Mesendoderm (in vitro differentiated cells): ENCODE results near the gene ARL15.

Experiments used
- DNase-seq: peaks from one replicate; pipeline ENCODE4 v3.0.0; 2013
- H2AK5ac ChIP-seq: 2 replicates; pipeline ENCODE4 v1.6.1; 2013; ENCODE audit warnings: low read length, inconsistent platforms
- H2BK120ac ChIP-seq: 2 replicates; pipeline ENCODE4 v1.6.1; 2013; ENCODE audit warnings: low read depth, mild to moderate bottlenecking, low read length, moderate library complexity, mixed read lengths
- H2BK15ac ChIP-seq: replicated peaks from 2 replicates; pipeline ENCODE4 v1.6.1; 2013; ENCODE audit warnings: low read depth, mild to moderate bottlenecking, moderate library complexity
- H2BK5ac ChIP-seq: 2 replicates; pipeline ENCODE4 v1.6.1; 2013; ENCODE audit warnings: low read length, inconsistent platforms
- H3K18ac ChIP-seq: 2 replicates; pipeline ENCODE4 v1.6.1; 2013; ENCODE audit warnings: mild to moderate bottlenecking, low read length, mixed read lengths
- H3K23ac ChIP-seq: one replicate; pipeline ENCODE4 v1.6.1; 2013; ENCODE audit warnings: low read length
- H3K27ac ChIP-seq: 2 replicates; pipeline ENCODE4 v1.5.1; 2013; ENCODE audit warnings: low read depth, mild to moderate bottlenecking, inconsistent platforms, low read length, moderate library complexity
- H3K27me3 ChIP-seq: 2 replicates; pipeline ENCODE4 v1.6.1; 2013; ENCODE audit warnings: low read length, control low read depth, mild to moderate bottlenecking, inconsistent platforms; ENCODE audit not compliant: insufficient read depth, poor library complexity
- H3K36me3 ChIP-seq: 2 replicates; pipeline ENCODE4 v1.6.1; 2013; ENCODE audit warnings: low read length, inconsistent platforms; ENCODE audit not compliant: control insufficient read depth, insufficient read depth
- H3K4ac ChIP-seq: one replicate; pipeline ENCODE4 v1.6.1; 2013; ENCODE audit warnings: low read depth, mild to moderate bottlenecking, low read length, moderate library complexity
- H3K4me1 ChIP-seq: 2 replicates; pipeline ENCODE4 v1.6.1; 2013; ENCODE audit warnings: low read depth, low read length, inconsistent platforms; ENCODE audit not compliant: control insufficient read depth
- H3K4me2 ChIP-seq: 2 replicates; pipeline ENCODE4 v1.6.1; 2013; ENCODE audit warnings: low read length
- H3K4me3 ChIP-seq: 2 replicates; pipeline ENCODE4 v1.5.1; 2013; ENCODE audit warnings: mild to moderate bottlenecking, low read length
- H3K56ac ChIP-seq: one replicate; pipeline ENCODE4 v1.6.1; 2013; ENCODE audit warnings: low read length
- H3K79me1 ChIP-seq: 2 replicates; pipeline ENCODE4 v1.6.1; 2013; ENCODE audit warnings: low read length, inconsistent platforms
- H3K79me2 ChIP-seq: 2 replicates; pipeline ENCODE4 v1.6.1; 2013; ENCODE audit warnings: mild to moderate bottlenecking, low read length; ENCODE audit not compliant: control insufficient read depth, insufficient read depth
- H3K9ac ChIP-seq: 2 replicates; pipeline ENCODE4 v1.6.1; 2013; ENCODE audit warnings: low read length, inconsistent platforms
- H4K5ac ChIP-seq: one replicate; pipeline ENCODE4 v1.6.1; 2013; ENCODE audit warnings: low read length
- H4K8ac ChIP-seq: one replicate; pipeline ENCODE4 v1.6.1; 2013; ENCODE audit warnings: low read depth, mild to moderate bottlenecking, control low read depth, low read length, moderate library complexity
- WGBS: extraction: QIAGEN DNeasy Blood & Tissue Kit; methylation state at CpG from one replicate; pipeline ENCODE4 v1.1.7; 2013; ENCODE audit warnings: low lambda C conversion rate, missing lambda C conversion rate; ENCODE audit not compliant: insufficient coverage; ENCODE audit errors: extremely low coverage; 5-methylcytosine and 5-hydroxymethylcytosine counted together

The ARL15 gene

GRCh38 chr5:54171645-54172384 lies 138.6 kb downstream of the ARL15 start:
- Histone ChIP-seq H3K56ac (no peak overlapping the region), H2BK120ac (no peak overlapping the region), H3K4me2 (no peak overlapping the region), H3K79me1 (no peaks in the 10 kb centered on the region), H3K9ac (no peak overlapping the region), H4K5ac (no peak overlapping the region), H3K27ac (no peak overlapping the region), H3K23ac (no peak overlapping the region), H3K4me3 (no peak overlapping the region), H3K36me3 (no peaks in the 10 kb centered on the region), H3K27me3 (no peaks in the 10 kb centered on the region), H3K4me1 (no peaks in the 10 kb centered on the region), H4K8ac (no peak overlapping the region), H2BK15ac (no peak overlapping the region), H3K4ac (no peak overlapping the region), H3K79me2 (no peaks in the 10 kb centered on the region), H2BK5ac (no peak overlapping the region), H3K18ac (no peak overlapping the region), H2AK5ac (no peak overlapping the region)
- no CpG with 5 or more reads among the region's 6 CpGs for WGBS
- DNase-seq: no peak

DNA sequence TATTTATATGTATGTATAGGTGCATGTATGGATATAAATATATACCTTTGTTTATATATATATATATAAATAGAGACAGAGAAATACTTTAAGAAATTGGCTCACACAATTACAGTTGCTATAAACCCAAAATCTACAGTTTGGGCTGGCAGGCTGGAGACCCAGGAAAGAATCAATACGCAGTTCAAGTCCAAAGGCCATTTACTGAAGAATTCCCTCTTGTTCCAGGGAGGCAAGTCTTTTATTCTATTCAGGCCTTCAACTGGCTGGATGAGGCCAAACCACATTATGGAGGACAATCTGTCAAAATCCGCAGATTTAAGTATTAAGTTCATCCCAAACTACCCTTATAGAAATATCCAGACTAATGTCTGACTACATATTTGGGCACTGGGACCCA lies 144.7 kb downstream of the ARL15 start:
- Histone ChIP-seq H2BK15ac (no peak overlapping the region), H2BK120ac (no peak overlapping the region), H3K4me2 (no peak overlapping the region), H3K36me3 (no peaks in the 10 kb centered on the region), H3K23ac (no peak overlapping the region), H3K18ac (no peak overlapping the region), H3K79me1 (no peaks in the 10 kb centered on the region), H3K4ac (no peak overlapping the region), H3K79me2 (no peaks in the 10 kb centered on the region), H3K27me3 (no peaks in the 10 kb centered on the region), H3K9ac (no peak overlapping the region), H3K27ac (no peak overlapping the region), H3K4me1 (no peaks in the 10 kb centered on the region), H3K4me3 (no peak overlapping the region), H4K8ac (no peak overlapping the region), H3K56ac (no peak overlapping the region), H2AK5ac (no peak overlapping the region), H4K5ac (no peak overlapping the region), H2BK5ac (no peak overlapping the region)
- no peak for DNase-seq
- no CpG with 5 or more reads among the region's 2 CpGs for WGBS

DNA sequence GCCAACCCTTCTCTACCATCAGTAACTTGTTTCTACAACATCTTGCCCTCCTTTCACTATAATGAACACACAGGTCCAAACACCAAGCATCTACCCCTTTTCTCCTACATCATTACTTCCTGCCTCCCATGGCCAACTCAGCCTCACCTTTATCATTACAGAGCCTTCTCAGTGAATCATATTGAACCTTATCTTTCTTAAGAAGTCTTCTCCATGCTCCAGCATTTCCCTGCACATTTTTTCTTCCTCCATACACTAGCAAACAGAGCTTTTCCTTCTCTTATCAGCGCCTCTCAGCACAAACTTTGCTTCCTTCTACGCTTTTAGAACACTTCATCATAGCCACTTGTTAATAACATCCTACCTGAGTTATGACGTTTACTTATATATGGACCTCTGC lies 148.2 kb downstream of the ARL15 start:
- DNase-seq: no peak
- no peak overlapping the region for H3K23ac ChIP-seq
- no peaks in the 10 kb centered on the region for H3K36me3 ChIP-seq
- no peak overlapping the region for H3K9ac ChIP-seq
- no peaks in the 10 kb centered on the region for H3K4me1 ChIP-seq
- H3K4me3 ChIP-seq: no peak overlapping the region
- no peaks in the 10 kb centered on the region for H3K27me3 ChIP-seq
- no peak overlapping the region for H3K18ac ChIP-seq
- no peaks in the 10 kb centered on the region for H3K79me1 ChIP-seq
- no peak overlapping the region for H3K27ac ChIP-seq
- no peak overlapping the region for H2BK15ac ChIP-seq
- H4K5ac ChIP-seq: no peak overlapping the region
- no peak overlapping the region for H3K56ac ChIP-seq
- H3K79me2 ChIP-seq: no peaks in the 10 kb centered on the region
- WGBS: no CpG with 5 or more reads among the region's 3 CpGs
- no peak overlapping the region for H2BK5ac ChIP-seq
- no peak overlapping the region for H3K4me2 ChIP-seq
- no peak overlapping the region for H2BK120ac ChIP-seq
- no peak overlapping the region for H3K4ac ChIP-seq
- no peak overlapping the region for H4K8ac ChIP-seq
- H2AK5ac ChIP-seq: no peak overlapping the region

GRCh38 chr5:54160329-54160728 lies 150.0 kb downstream of the ARL15 start:
- H3K23ac ChIP-seq: no peak overlapping the region
- no peak overlapping the region for H4K8ac ChIP-seq
- no peak overlapping the region for H3K27ac ChIP-seq
- no peak overlapping the region for H4K5ac ChIP-seq
- no peak overlapping the region for H3K18ac ChIP-seq
- no peaks in the 10 kb centered on the region for H3K36me3 ChIP-seq
- no peaks in the 10 kb centered on the region for H3K79me2 ChIP-seq
- no peak overlapping the region for H2BK120ac ChIP-seq
- no peaks in the 10 kb centered on the region for H3K79me1 ChIP-seq
- H3K56ac ChIP-seq: no peak overlapping the region
- H3K4me3 ChIP-seq: no peak overlapping the region
- no peak overlapping the region for H2BK5ac ChIP-seq
- DNase-seq: no peak
- H2BK15ac ChIP-seq: no peak overlapping the region
- no peak overlapping the region for H3K9ac ChIP-seq
- H3K4me2 ChIP-seq: no peak overlapping the region
- no peaks in the 10 kb centered on the region for H3K4me1 ChIP-seq
- H2AK5ac ChIP-seq: no peak overlapping the region
- no peak overlapping the region for H3K4ac ChIP-seq
- H3K27me3 ChIP-seq: no peaks in the 10 kb centered on the region

DNA sequence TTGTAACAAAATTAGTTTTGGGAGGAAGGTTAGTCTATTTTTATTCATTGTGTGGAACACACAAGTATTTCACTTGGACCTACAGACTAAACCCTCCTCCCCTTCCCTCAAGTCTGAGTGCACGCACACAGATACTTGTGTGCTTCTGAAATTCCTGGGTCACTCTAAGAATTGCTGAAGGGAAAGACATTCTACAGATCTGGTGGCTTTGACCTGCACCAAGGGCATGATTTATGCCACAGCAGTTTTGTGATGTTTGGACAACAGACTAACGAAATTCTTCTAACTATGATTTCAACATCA lies 150.5 kb downstream of the ARL15 start:
- Histone ChIP-seq H3K79me1 (no peaks in the 10 kb centered on the region), H4K8ac (no peak overlapping the region), H3K56ac (no peak overlapping the region), H3K4ac (no peak overlapping the region), H3K9ac (no peak overlapping the region), H2AK5ac (no peak overlapping the region), H3K27ac (no peak overlapping the region), H3K4me3 (no peak overlapping the region), H2BK120ac (no peak overlapping the region), H3K4me2 (no peak overlapping the region), H4K5ac (no peak overlapping the region), H3K18ac (peak overlapping the region; percentile 68), H3K4me1 (no peaks in the 10 kb centered on the region), H3K27me3 (no peaks in the 10 kb centered on the region), H2BK15ac (no peak overlapping the region), H2BK5ac (no peak overlapping the region), H3K79me2 (no peaks in the 10 kb centered on the region), H3K36me3 (no peaks in the 10 kb centered on the region), H3K23ac (no peak overlapping the region)
- no peak for DNase-seq
- no CpG with 5 or more reads among the region's 2 CpGs for WGBS

DNA sequence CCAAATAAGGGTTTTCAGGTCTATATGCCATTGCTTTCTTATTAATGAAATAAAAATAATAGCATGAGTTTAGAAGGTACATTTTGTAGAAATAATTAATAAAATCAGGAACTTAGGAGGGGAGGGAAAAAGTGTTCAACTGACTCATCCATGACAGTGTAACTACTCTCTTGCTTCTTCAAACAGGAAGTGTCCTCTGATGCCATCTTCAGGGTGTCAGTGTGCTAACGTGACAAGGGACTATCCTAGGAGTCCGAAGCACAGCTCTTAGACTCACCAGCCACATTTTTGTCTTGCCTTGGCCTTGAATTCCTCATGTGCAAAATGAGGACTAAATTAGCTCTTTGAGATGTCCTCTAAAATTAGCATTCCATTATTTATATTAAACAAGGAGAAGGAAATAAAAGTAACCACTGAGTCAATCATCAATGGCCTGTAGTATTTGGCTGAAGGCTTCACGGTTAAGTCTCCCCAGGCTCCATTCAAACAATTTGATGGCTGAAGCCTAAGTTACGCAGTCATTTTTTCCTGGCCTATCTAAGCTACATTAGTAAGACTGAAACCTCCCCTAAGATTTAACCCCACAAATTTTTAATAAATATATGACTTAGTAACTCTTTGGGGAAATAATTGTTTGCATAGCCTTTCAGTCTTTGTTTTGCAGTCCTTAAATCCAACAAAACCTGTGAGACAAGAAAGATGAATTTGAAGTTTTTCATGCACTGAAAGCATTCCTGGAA lies 151.1 kb downstream of the ARL15 start:
- H3K79me2 ChIP-seq: no peaks in the 10 kb centered on the region
- no peak overlapping the region for H3K56ac ChIP-seq
- no peak overlapping the region for H4K8ac ChIP-seq
- no peak overlapping the region for H3K27ac ChIP-seq
- H3K4me2 ChIP-seq: no peak overlapping the region
- H3K4me1 ChIP-seq: no peaks in the 10 kb centered on the region
- no CpG with 5 or more reads among the region's 4 CpGs for WGBS
- H3K27me3 ChIP-seq: no peaks in the 10 kb centered on the region
- no peak overlapping the region for H3K23ac ChIP-seq
- H3K36me3 ChIP-seq: no peaks in the 10 kb centered on the region
- H2BK120ac ChIP-seq: no peak overlapping the region
- no peak overlapping the region for H3K4ac ChIP-seq
- H2BK15ac ChIP-seq: no peak overlapping the region
- H2AK5ac ChIP-seq: no peak overlapping the region
- H3K18ac ChIP-seq: peak overlapping the region; percentile 68
- H4K5ac ChIP-seq: no peak overlapping the region
- H3K79me1 ChIP-seq: no peaks in the 10 kb centered on the region
- H3K9ac ChIP-seq: no peak overlapping the region
- no peak overlapping the region for H3K4me3 ChIP-seq
- peak; percentile 78 for DNase-seq
- H2BK5ac ChIP-seq: no peak overlapping the region
